ENCODE measurements around the gene BDP1.
"Not testable (repeated sequence)": the region's sequence is repeated elsewhere in the genome, so short reads cannot be mapped to it uniquely, and the experiment has no call there.

DNA sequence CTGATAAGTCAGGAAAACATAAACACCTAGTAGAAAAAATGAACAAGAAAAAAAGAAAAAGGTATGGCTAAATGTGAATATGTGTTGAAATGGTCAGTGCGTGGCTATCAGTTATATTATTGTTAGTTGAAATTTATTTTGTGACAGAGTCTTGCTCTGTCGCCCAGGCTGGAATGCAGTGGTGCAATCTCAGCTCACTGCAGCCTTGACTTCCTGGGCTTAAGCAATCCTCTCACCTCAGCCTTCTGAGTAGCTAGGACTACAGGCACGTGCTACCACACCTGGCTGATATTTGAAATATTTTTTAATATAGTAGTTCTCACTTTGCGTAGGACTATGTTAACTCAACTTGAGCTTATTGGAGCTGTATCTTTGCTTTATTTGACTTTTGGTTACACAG, 38.8 kb downstream of the BDP1 start:
- not testable (repeated sequence) for TF ChIP-seq EP300, POLR2AphosphoS5, CTCF (IDR thresholded peaks at IDR 0.05)

Measured in upper lobe of left lung (tissue), 4 donors.